ENCODE measurements around the gene ACTG2.

The ACTG2 gene

GRCh38 chr2:73917696-73918207 lies 24.9 kb downstream of the ACTG2 start:
- Histone ChIP-seq H3K9ac (ENCODE audit: low read length) (no peak overlapping the region), H3K79me2 (ENCODE audit: insufficient read depth, low read length) (no peaks in the 10 kb centered on the region), H3K4me3 (ENCODE audit: insufficient read depth, low read length, poor library complexity, severe bottlenecking) (no peak overlapping the region), H3F3A (ENCODE audit: insufficient read depth) (0 out of 2 replicates have a peak, but pooled peaks cover 5% of the 10 kb centered on the region), H3K27ac (ENCODE audit: low read depth, low read length) (no peak overlapping the region), H3K9me2 (replicated peaks; ENCODE audit: insufficient read depth, low read length) (no peaks in the 10 kb centered on the region), H4K20me1 (ENCODE audit: low read depth, low read length) (no peaks in the 10 kb centered on the region), H3K9me3 (ENCODE audit: insufficient read depth, low read length) (no peaks in the 10 kb centered on the region), H3K4me2 (ENCODE audit: low read depth, low read length, poor library complexity, severe bottlenecking) (no peak overlapping the region), H3K36me3 (ENCODE audit: low read length) (no peaks in the 10 kb centered on the region), H3K27me3 (ENCODE audit: low read length) (no peaks in the 10 kb centered on the region), H2AFZ (ENCODE audit: low read depth, low read length, severe bottlenecking) (no peak overlapping the region)
- TF ChIP-seq EZH2phosphoT487 (conservative IDR thresholded peaks at IDR 0.05; ENCODE audit: low read length) (no peak), CTCF (IDR thresholded peaks at IDR 0.05; ENCODE audit: insufficient read depth, low read length, poor library complexity, severe bottlenecking) (no peak)

GRCh38 chr2:73918856-73919255 lies 26.0 kb downstream of the ACTG2 start:
- 0 out of 2 replicates have a peak, but pooled peaks cover 5% of the 10 kb centered on the region for H3F3A ChIP-seq (ENCODE audit: insufficient read depth)
- H4K20me1 ChIP-seq (ENCODE audit: low read depth, low read length) = no peaks in the 10 kb centered on the region
- H3K79me2 ChIP-seq (ENCODE audit: insufficient read depth, low read length) = no peaks in the 10 kb centered on the region
- H3K9me2 ChIP-seq (replicated peaks; ENCODE audit: insufficient read depth, low read length) = no peaks in the 10 kb centered on the region
- H3K9me3 ChIP-seq (ENCODE audit: insufficient read depth, low read length) = no peaks in the 10 kb centered on the region
- no peak overlapping the region for H3K27ac ChIP-seq (ENCODE audit: low read depth, low read length)
- TF ChIP-seq EZH2phosphoT487 (conservative IDR thresholded peaks at IDR 0.05; ENCODE audit: low read length) = no peak
- no peak for TF ChIP-seq CTCF (IDR thresholded peaks at IDR 0.05; ENCODE audit: insufficient read depth, low read length, poor library complexity, severe bottlenecking)
- H3K27me3 ChIP-seq (ENCODE audit: low read length) = no peaks in the 10 kb centered on the region
- no peaks in the 10 kb centered on the region for H3K36me3 ChIP-seq (ENCODE audit: low read length)
- H2AFZ ChIP-seq (ENCODE audit: low read depth, low read length, severe bottlenecking) = no peak overlapping the region
- H3K4me3 ChIP-seq (ENCODE audit: insufficient read depth, low read length, poor library complexity, severe bottlenecking) = no peak overlapping the region
- no peak overlapping the region for H3K4me2 ChIP-seq (ENCODE audit: low read depth, low read length, poor library complexity, severe bottlenecking)
- no peak overlapping the region for H3K9ac ChIP-seq (ENCODE audit: low read length)

GRCh38 chr2:73919596-73920228 lies 26.9 kb downstream of the ACTG2 start:
- no peaks in the 10 kb centered on the region for H3K9me3 ChIP-seq (ENCODE audit: insufficient read depth, low read length)
- H3K79me2 ChIP-seq (ENCODE audit: insufficient read depth, low read length) = no peaks in the 10 kb centered on the region
- no peak for TF ChIP-seq CTCF (IDR thresholded peaks at IDR 0.05; ENCODE audit: insufficient read depth, low read length, poor library complexity, severe bottlenecking)
- no peaks in the 10 kb centered on the region for H4K20me1 ChIP-seq (ENCODE audit: low read depth, low read length)
- no peaks in the 10 kb centered on the region for H3K36me3 ChIP-seq (ENCODE audit: low read length)
- H3K9me2 ChIP-seq (replicated peaks; ENCODE audit: insufficient read depth, low read length) = no peaks in the 10 kb centered on the region
- 0 out of 2 replicates have a peak, but pooled peaks cover 7% of the 10 kb centered on the region for H3F3A ChIP-seq (ENCODE audit: insufficient read depth)
- no peaks in the 10 kb centered on the region for H3K27me3 ChIP-seq (ENCODE audit: low read length)
- H3K27ac ChIP-seq (ENCODE audit: low read depth, low read length) = no peak overlapping the region
- no peak overlapping the region for H3K4me2 ChIP-seq (ENCODE audit: low read depth, low read length, poor library complexity, severe bottlenecking)
- H3K4me3 ChIP-seq (ENCODE audit: insufficient read depth, low read length, poor library complexity, severe bottlenecking) = no peak overlapping the region
- H2AFZ ChIP-seq (ENCODE audit: low read depth, low read length, severe bottlenecking) = no peak overlapping the region
- no peak overlapping the region for H3K9ac ChIP-seq (ENCODE audit: low read length)

All from SU-DHL-6 (cell line).